ENCODE results near the gene LGI4.

LGI4 gene

DNA sequence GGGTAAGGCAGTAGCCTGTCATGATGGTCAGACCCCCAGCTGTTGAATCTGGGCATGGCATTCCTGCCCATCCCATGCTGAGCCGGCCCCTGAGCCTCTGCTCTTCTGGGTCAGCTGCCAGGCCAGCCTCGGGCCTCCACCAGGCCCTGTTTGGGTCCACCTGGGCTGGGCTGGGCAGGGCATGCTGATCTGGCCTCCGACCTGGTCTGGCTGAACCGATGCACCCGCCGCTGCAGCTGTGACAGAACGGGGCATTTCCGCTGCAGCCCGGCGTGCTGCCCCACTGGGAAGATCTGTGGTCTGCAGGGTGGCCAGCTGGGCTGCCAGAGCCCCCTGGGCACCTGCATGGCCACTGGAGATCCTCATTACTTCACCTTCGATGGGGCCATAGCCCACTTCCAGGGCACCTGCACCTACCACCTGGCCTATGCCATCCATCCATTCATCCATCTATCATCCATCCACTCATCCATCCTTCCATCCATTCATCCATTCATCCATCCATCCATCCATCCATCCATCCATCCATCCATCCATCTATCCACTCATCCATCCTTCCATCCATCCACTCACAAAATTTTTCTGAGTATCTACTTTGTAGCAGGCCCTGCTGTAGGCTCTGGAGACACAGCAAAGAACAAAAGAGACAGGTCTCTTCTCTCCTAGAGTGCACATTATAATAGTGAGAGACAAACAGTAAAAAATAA, 40.8 kb downstream of the LGI4 start:
- no peak overlapping the region for H3K4me2 ChIP-seq (ENCODE audit: low read depth, low read length, poor library complexity, severe bottlenecking)
- no peaks in the 10 kb centered on the region for H3K4me1 ChIP-seq (ENCODE audit: insufficient read depth, low read length, poor library complexity, severe bottlenecking)
- no peaks in the 10 kb centered on the region for H3K27me3 ChIP-seq (ENCODE audit: insufficient read depth, low read length, poor library complexity, severe bottlenecking)

DNA sequence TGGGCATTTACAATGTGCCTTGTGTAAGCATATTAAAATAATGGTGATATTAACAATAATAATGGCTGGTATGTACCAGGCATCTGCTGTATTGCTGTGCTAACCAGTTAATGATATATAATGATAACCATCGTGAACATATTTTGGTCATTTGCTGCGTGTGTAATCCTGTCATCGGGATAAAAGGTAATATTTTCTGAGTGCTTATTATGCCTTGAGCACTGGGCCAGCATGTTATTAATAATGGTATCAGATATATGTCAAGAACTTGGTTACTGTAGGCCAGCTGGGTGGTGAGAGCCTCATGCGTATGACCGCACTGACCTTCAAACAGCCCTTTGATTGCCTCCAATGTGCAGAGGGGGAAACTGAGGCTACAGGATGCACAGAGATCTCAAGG, 41.4 kb downstream of the LGI4 start:
- no peak overlapping the region for H3K4me3 ChIP-seq (ENCODE audit: low read length, poor library complexity, severe bottlenecking)
- H2AFZ ChIP-seq (ENCODE audit: low read length), result no peak overlapping the region
- no peaks in the 10 kb centered on the region for H3K27me3 ChIP-seq (ENCODE audit: insufficient read depth, low read length, poor library complexity, severe bottlenecking)
- H3K9ac ChIP-seq (ENCODE audit: low read depth, low read length, poor library complexity, severe bottlenecking), result no peak overlapping the region
- H3K79me2 ChIP-seq (ENCODE audit: insufficient read depth, low read length), result no peaks in the 10 kb centered on the region
- H3F3A ChIP-seq (ENCODE audit: low read depth), result no peaks in the 10 kb centered on the region
- H3K36me3 ChIP-seq (ENCODE audit: insufficient read depth, low read length), result no peaks in the 10 kb centered on the region
- no peaks in the 10 kb centered on the region for H3K9me2 ChIP-seq (replicated peaks; ENCODE audit: low read depth, low read length)
- no peaks in the 10 kb centered on the region for H3K9me3 ChIP-seq (ENCODE audit: insufficient read depth, low read depth, low read length)
- no peak overlapping the region for H3K4me2 ChIP-seq (ENCODE audit: low read depth, low read length, poor library complexity, severe bottlenecking)
- H4K20me1 ChIP-seq (ENCODE audit: insufficient read depth, low read length, poor library complexity, severe bottlenecking), result no peaks in the 10 kb centered on the region
- TF ChIP-seq CTCF (conservative IDR thresholded peaks at IDR 0.05; ENCODE audit: low read length) (no peak), EZH2phosphoT487 (IDR thresholded peaks at IDR 0.05; ENCODE audit: borderline replicate concordance) (no peak)
- H3K4me1 ChIP-seq (ENCODE audit: insufficient read depth, low read length, poor library complexity, severe bottlenecking), result no peaks in the 10 kb centered on the region

More for the DNA sequence above, 40.8 kb downstream of the LGI4 start:
- H3K4me3 ChIP-seq (ENCODE audit: low read length, poor library complexity, severe bottlenecking), result no peak overlapping the region
- no peak overlapping the region for H3K9ac ChIP-seq (ENCODE audit: low read depth, low read length, poor library complexity, severe bottlenecking)
- no peak overlapping the region for H2AFZ ChIP-seq (ENCODE audit: low read length)
- H3K9me3 ChIP-seq (ENCODE audit: insufficient read depth, low read depth, low read length), result no peaks in the 10 kb centered on the region
- no peak for TF ChIP-seq CTCF (conservative IDR thresholded peaks at IDR 0.05; ENCODE audit: low read length)
- TF ChIP-seq EZH2phosphoT487 (IDR thresholded peaks at IDR 0.05; ENCODE audit: borderline replicate concordance), result no peak
- no peaks in the 10 kb centered on the region for H3K9me2 ChIP-seq (replicated peaks; ENCODE audit: low read depth, low read length)
- H4K20me1 ChIP-seq (ENCODE audit: insufficient read depth, low read length, poor library complexity, severe bottlenecking), result no peaks in the 10 kb centered on the region
- no peaks in the 10 kb centered on the region for H3K36me3 ChIP-seq (ENCODE audit: insufficient read depth, low read length)
- H3K79me2 ChIP-seq (ENCODE audit: insufficient read depth, low read length), result no peaks in the 10 kb centered on the region
- no peaks in the 10 kb centered on the region for H3F3A ChIP-seq (ENCODE audit: low read depth)

DNA sequence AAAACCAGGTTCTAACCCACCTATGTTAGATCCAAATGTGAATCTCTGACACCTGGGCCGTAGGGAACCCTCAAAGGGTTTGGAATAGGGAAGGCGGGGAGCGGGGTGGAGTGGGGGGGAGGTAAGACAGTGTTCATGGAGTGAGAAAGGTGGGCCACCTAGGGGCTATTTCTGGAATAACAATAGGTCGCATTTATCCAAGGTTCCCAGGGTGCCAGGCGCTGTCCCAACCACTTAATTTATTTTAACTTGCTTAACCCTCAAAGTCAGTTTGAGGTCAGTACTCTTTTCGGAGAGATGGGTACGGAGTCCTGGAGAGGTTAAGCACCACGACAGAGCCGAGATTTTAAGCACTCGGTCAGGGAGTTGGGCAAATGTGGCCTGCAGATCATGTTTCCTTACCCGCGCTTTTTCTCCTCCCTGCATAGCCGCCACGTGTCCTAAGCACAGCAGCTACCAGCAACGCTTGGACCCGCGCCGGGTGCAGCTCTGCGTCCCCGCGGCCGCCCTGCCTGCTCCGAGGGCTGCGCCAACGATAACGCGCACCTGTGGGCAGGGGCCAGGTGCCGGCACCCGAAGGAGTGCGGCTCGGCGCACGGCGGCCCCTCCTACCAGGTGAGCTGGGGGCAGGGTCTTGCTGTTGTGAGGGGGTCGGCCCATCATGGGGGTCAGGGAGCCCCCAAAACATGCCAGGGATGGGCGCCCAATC, 44.2 kb downstream of the LGI4 start:
- Histone ChIP-seq H2AFZ (ENCODE audit: low read length) (no peak overlapping the region), H3K36me3 (ENCODE audit: insufficient read depth, low read length) (no peaks in the 10 kb centered on the region), H3K4me2 (ENCODE audit: low read depth, low read length, poor library complexity, severe bottlenecking) (no peak overlapping the region), H4K20me1 (ENCODE audit: insufficient read depth, low read length, poor library complexity, severe bottlenecking) (no peaks in the 10 kb centered on the region), H3K9ac (ENCODE audit: low read depth, low read length, poor library complexity, severe bottlenecking) (no peak overlapping the region), H3F3A (ENCODE audit: low read depth) (no peaks in the 10 kb centered on the region), H3K9me2 (replicated peaks; ENCODE audit: low read depth, low read length) (no peaks in the 10 kb centered on the region), H3K27me3 (ENCODE audit: insufficient read depth, low read length, poor library complexity, severe bottlenecking) (no peaks in the 10 kb centered on the region), H3K4me1 (ENCODE audit: insufficient read depth, low read length, poor library complexity, severe bottlenecking) (no peaks in the 10 kb centered on the region), H3K79me2 (ENCODE audit: insufficient read depth, low read length) (no peaks in the 10 kb centered on the region), H3K4me3 (ENCODE audit: low read length, poor library complexity, severe bottlenecking) (no peak overlapping the region), H3K9me3 (ENCODE audit: insufficient read depth, low read depth, low read length) (no peaks in the 10 kb centered on the region)
- TF ChIP-seq CTCF (conservative IDR thresholded peaks at IDR 0.05; ENCODE audit: low read length), result peak; percentile 78
- no peak for TF ChIP-seq EZH2phosphoT487 (IDR thresholded peaks at IDR 0.05; ENCODE audit: borderline replicate concordance)
